H1 (cell line): ENCODE data around the gene LGR4. TPM values are rescaled to one million over a fixed set of nuclear protein-coding genes. Genes with fewer than 3 reads are reported as not detected.

Source experiments
- ZNF274 ChIP-seq: IDR thresholded peaks from 2 replicates; pipeline ENCODE4 v1.7.0; 2012; ENCODE audit warnings: low read length, borderline replicate concordance; ENCODE audit errors: extremely low read depth
- polyA plus RNA-seq, 7 experiments: library from polyadenylated mRNA; depleted of rRNA in 3 of 7; stranded (reverse) in 5 of 7; unstranded in 2 of 7; fragments of >200 nt in 5 of 7; fragments of 200-250 nt in 2 of 7; gene quantifications; 1 replicate in 5 of 7; 2 replicates in 1 of 7; 4 replicates in 1 of 7; pipeline versions ENCODE4 v1.2.1 to v1.2.3, GENCODE V29; 2011 to 2013; ENCODE audit warnings: missing spikeins in 2 of 7, mixed read lengths in 2 of 7
- total RNA-seq: library from RNA; stranded (reverse); fragmentation: NEBNext Ultra II Directional; extraction: Animal tissue kit (Norgen Biotek cat#: 25700); gene quantifications from 2 replicates; pipeline ENCODE4 v1.2.1, GENCODE V29; 2021

Gene LGR4
- total and polyA plus RNA-seq, 2 of the 8 experiments (the other 6 are each of a cell fraction or from before 2014, with no cell fraction given): 26.6 to 61.7 TPM

DNA sequence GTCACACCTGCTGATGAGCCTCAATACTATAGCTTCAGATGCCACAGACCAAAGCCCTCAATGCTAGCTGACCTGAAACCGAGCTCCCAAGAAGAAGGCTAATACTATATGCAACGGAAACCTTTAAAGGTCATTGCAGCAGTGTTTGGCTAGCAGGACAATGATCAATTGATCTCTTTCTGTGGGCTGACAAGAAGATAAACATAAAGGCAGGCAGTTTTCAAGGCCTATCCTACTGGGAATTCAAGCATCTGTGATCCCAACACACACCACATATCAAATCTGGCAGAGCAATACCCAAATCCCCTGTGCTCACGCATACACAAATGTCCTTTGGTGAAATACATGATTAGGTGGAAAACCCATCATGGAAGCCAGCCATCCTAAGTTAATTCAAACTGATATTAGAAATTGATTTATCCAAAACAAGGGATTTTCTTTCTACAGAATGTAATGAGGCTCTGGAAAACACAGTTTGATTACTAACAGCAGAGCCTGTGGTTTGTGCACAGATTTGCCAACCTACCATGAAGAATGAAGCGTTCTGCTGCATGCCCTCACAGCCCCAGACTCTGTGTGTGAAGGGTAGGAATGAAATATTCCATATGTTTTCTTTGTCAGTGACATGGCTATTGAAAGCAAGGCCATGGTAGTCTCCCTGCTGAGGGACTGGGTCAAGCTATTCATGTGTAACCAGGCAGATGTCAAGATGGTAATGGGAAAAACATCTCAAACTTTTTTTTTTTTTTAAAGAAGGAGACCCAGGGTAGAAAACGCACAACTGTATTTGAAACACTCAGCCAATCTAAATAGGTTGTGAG lies 12.2 kb downstream of the LGR4 start (continued):
- no peak for TF ChIP-seq ZNF274
